C4-2B (cell line): ENCODE data around the gene ARL6IP4.

ENCODE experiments used
- CTCF ChIP-seq: fragments of 450-650 bp; conservative IDR thresholded peaks from 2 replicates; pipeline ENCODE4 v1.5.1; 2017; ENCODE audit warnings: mild to moderate bottlenecking
- ZFX ChIP-seq: fragments of 450-650 bp; IDR thresholded peaks from 2 replicates; pipeline ENCODE4 v1.6.1; 2017

DNA sequence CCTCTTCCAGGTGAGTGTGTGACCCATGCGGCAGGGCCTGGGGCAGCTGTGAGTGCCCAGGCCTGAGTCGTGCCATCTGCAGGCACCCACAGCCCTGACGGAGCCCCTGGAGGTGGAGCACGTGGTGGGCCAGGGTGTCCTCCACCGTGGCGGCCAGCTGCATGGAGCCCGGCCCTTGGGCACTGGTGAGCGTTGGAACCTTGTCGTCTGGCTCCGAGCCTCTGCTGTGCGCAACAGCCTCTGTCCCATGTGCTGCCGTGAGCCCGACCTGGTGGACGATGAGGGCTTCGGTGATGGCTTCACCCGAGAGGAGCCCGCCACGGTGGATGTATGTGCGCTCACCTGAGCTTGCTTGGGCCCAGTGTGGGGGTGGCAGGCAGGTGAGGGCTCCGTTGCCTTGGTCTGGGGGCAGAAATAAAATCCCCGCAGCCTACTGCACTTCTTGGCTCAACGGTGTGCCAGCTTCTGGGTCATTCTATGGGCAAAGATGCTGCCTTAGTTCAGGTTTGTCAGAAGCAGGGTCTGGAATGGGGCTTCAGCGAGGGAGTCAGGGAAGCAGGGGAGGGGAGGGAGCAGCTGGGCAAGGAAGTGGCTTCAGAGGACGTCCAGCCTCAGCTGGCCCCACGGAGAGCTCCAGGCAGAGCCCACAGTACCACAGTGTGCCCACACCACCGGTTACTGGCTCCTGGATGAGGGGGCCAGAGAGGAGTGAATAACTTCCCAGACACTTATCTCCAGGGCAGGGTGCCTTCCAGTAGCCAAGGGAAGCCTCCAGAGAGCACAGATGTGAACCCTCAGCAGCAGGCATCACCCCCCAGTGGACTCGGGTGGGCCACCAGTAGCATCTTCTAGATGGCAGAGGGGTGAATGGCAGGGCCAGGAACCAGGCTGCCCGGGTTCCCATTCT, 1.2 kb upstream of the ARL6IP4 start:
- TF ChIP-seq CTCF: no peak
- no peak for TF ChIP-seq ZFX
